IMR-90 (cell line): Measurements from ENCODE around the gene MGA. TPM values are rescaled to one million over a fixed set of nuclear protein-coding genes. Genes with fewer than 3 reads are reported as not detected.
A peak's percentile ranks its signal among the peaks of the same experiment; 100 is the strongest.

Experiments used
- ATAC-seq: fragments of 200-7000 bp; cut with Tn5 transposase; 2 replicates; pipeline ENCODE4 v1.9.1; 2020; ENCODE audit warnings: low read depth, mild to moderate bottlenecking, moderate library complexity
- BruUV-seq: library from RNA; stranded (reverse); fragments of 400-500 nt; replicated peaks from 2 replicates; lab custom pipeline; 2021; lab: Mats Ljungman, UMichigan
- CTCF ChIA-PET: fragments of 300-600 bp; formaldehyde crosslinking; extraction: SDS; loops from one replicate; lab custom pipeline; 2021; ENCODE audit warnings: antibody characterized with exemption; lab: Yijun Ruan, JAX
- POLR2A ChIA-PET: fragments of 300-600 bp; sonication (Branson Sonifier 250); formaldehyde crosslinking; loops from one replicate; lab custom pipeline; 2022; ENCODE audit warnings: antibody characterized with exemption; ENCODE audit not compliant: unreplicated experiment; lab: Charles Lee
- DNase-seq: peaks from one replicate; pipeline ENCODE4 v3.0.0; 2013
- H2AFZ ChIP-seq: replicated peaks from 2 replicates; pipeline ENCODE3; 2013; ENCODE audit warnings: low read length, mild to moderate bottlenecking; ENCODE audit not compliant: poor library complexity
- H2AK5ac ChIP-seq: 2 replicates; pipeline ENCODE4 v1.6.1; 2013; ENCODE audit warnings: low read depth, low read length, inconsistent platforms
- H2AK9ac ChIP-seq: replicated peaks from 2 replicates; pipeline ENCODE3; 2013; ENCODE audit warnings: mild to moderate bottlenecking, low read depth, low read length, moderate library complexity; ENCODE audit not compliant: poor library complexity
- H2BK120ac ChIP-seq: 2 replicates; pipeline ENCODE4 v1.6.1; 2013; ENCODE audit warnings: low read depth, low read length, inconsistent platforms
- H2BK15ac ChIP-seq: 3 replicates; pipeline ENCODE4 v1.6.1; 2013; ENCODE audit warnings: low read depth, low read length, inconsistent platforms
- H2BK20ac ChIP-seq: 2 replicates; pipeline ENCODE4 v1.6.1; 2013; ENCODE audit warnings: low read depth, mild to moderate bottlenecking, inconsistent platforms, low read length, moderate library complexity
- H2BK5ac ChIP-seq: 2 replicates; pipeline ENCODE4 v1.6.1; 2013; ENCODE audit warnings: mild to moderate bottlenecking, low read depth, low read length, inconsistent platforms; ENCODE audit not compliant: poor library complexity, severe bottlenecking
- H3K14ac ChIP-seq: replicated peaks from 2 replicates; pipeline ENCODE4 v1.6.1; 2013; ENCODE audit warnings: low read depth, low read length, inconsistent platforms
- H3K18ac ChIP-seq: 2 replicates; pipeline ENCODE4 v1.6.1; 2013; ENCODE audit warnings: low read depth, low read length, control low read depth
- H3K23ac ChIP-seq: 2 replicates; pipeline ENCODE4 v1.6.1; 2013; ENCODE audit warnings: low read depth, low read length, inconsistent platforms
- H3K27ac ChIP-seq: 2 replicates; pipeline ENCODE4 v1.5.1; 2013; ENCODE audit warnings: mild to moderate bottlenecking, control low read depth, low read length; ENCODE audit not compliant: insufficient read depth
- H3K27me3 ChIP-seq: 2 replicates; pipeline ENCODE4 v1.6.1; 2013; ENCODE audit warnings: low read length; ENCODE audit not compliant: control insufficient read depth, insufficient read depth
- H3K36me3 ChIP-seq: 2 replicates; pipeline ENCODE4 v1.6.1; 2013; ENCODE audit warnings: low read length, mixed read lengths; ENCODE audit not compliant: control insufficient read depth, insufficient read depth
- H3K4ac ChIP-seq: 2 replicates; pipeline ENCODE4 v1.6.1; 2013; ENCODE audit warnings: low read depth, low read length, inconsistent platforms
- H3K4me1 ChIP-seq: 2 replicates; pipeline ENCODE4 v1.6.1; 2013; ENCODE audit warnings: low read length, mixed read lengths; ENCODE audit not compliant: control insufficient read depth, insufficient read depth
- H3K4me2 ChIP-seq: 2 replicates; pipeline ENCODE4 v1.6.1; 2013; ENCODE audit warnings: low read depth, mild to moderate bottlenecking, control low read depth, low read length, moderate library complexity
- H3K4me3 ChIP-seq: 2 replicates; pipeline ENCODE4 v1.5.1; 2013; ENCODE audit warnings: low read depth, mild to moderate bottlenecking, control low read depth, low read length, moderate library complexity; ENCODE audit not compliant: insufficient read depth
- H3K56ac ChIP-seq: 2 replicates; pipeline ENCODE4 v1.6.1; 2013; ENCODE audit warnings: low read length, inconsistent platforms; ENCODE audit not compliant: insufficient read depth; ENCODE audit errors: extremely low read depth
- H3K79me1 ChIP-seq, 2 experiments: 2 replicates each; pipeline ENCODE4 v1.6.1; 2013; ENCODE audit warnings: low read length in 2 of 2, inconsistent platforms in 1 of 2, low read depth in 1 of 2
- H3K9ac ChIP-seq: 2 replicates; pipeline ENCODE4 v1.6.1; 2013; ENCODE audit warnings: low read depth, low read length, control low read depth
- H3K9me1 ChIP-seq: 2 replicates; pipeline ENCODE4 v1.6.1; 2013; ENCODE audit warnings: low read length, inconsistent platforms; ENCODE audit not compliant: insufficient read depth
- H3K9me3 ChIP-seq: 2 replicates; pipeline ENCODE4 v1.6.1; 2013; ENCODE audit warnings: low read length; ENCODE audit not compliant: control insufficient read depth, insufficient read depth
- H4K20me1 ChIP-seq: 2 replicates; pipeline ENCODE4 v1.6.1; 2013; ENCODE audit warnings: low read length, inconsistent platforms; ENCODE audit not compliant: insufficient read depth
- H4K5ac ChIP-seq: 2 replicates; pipeline ENCODE4 v1.6.1; 2013; ENCODE audit warnings: mild to moderate bottlenecking, low read depth, low read length, control low read depth
- H4K8ac ChIP-seq, 2 experiments: 2 replicates each; pipeline ENCODE4 v1.6.1; 2013; ENCODE audit warnings: low read depth in 2 of 2, low read length in 2 of 2, control low read depth in 1 of 2, inconsistent platforms in 1 of 2
- H4K91ac ChIP-seq: 2 replicates; pipeline ENCODE4 v1.6.1; 2013; ENCODE audit warnings: low read depth, low read length, inconsistent platforms; ENCODE audit not compliant: insufficient read depth
- CHD1 ChIP-seq: IDR thresholded peaks from 2 replicates; pipeline ENCODE4 v1.6.1; 2012; ENCODE audit warnings: low read depth, low read length, improper control_type of control experiment
- WGBS, 2 experiments: methylation state at CpG; one replicate each; pipeline versions ENCODE4 v1.1.5 to v1.1.7; 2013; ENCODE audit warnings: missing lambda C conversion rate in 2 of 2; ENCODE audit not compliant: insufficient read length in 1 of 2; ENCODE audit errors: extremely low coverage in 2 of 2; 5-methylcytosine and 5-hydroxymethylcytosine counted together
- dilution Hi-C: fragments of 300-500 bp; cut with HindIII; formaldehyde crosslinking; loops from one replicate; pipeline ENCODE4 v1.14.3; 2018; ENCODE audit warnings: low sequenced_read_pairs; ENCODE audit not compliant: unreplicated experiment
- in situ Hi-C: fragments of 300-500 bp; cut with MboI; formaldehyde crosslinking; loops from 3 replicates; pipeline ENCODE4 v1.14.3; 2019; ENCODE audit warnings: low sequenced_read_pairs, inconsistent platforms, mixed read lengths
- intact Hi-C: fragments of 100-400 bp; cut with micrococcal nuclease; formaldehyde crosslinking; loops from 2 replicates; pipeline ENCODE4 v1.10.0; 2022
- polyA plus RNA-seq, 3 experiments: library from polyadenylated mRNA; depleted of rRNA; stranded (reverse); fragments of >200 nt; gene quantifications; 2 replicates each; pipeline ENCODE4 v1.2.3, GENCODE V29; 2012; ENCODE audit warnings: low replicate concordance in 1 of 3
- total RNA-seq: library from RNA; depleted of rRNA; stranded (reverse); fragments of >200 nt; gene quantifications from 2 replicates; pipeline ENCODE4 v1.2.3, GENCODE V29; 2012

MGA gene
- total and polyA plus RNA-seq, 2 of the 4 experiments (the other 2 are of a cell fraction): 3.2 to 38.0 TPM

- H3K9ac ChIP-seq: no peak overlapping the region
- peak overlapping the region in 1 of 2 experiments; percentile 33; a peak in 1 of 4 replicates for H4K8ac ChIP-seq
- peak overlapping the region; percentile 12; the same call in 1 of the 2 replicates for H3K4ac ChIP-seq
- no peak overlapping the region for H2BK20ac ChIP-seq
- DNase-seq: peak; percentile 43
- H3K27me3 ChIP-seq: no peaks in the 10 kb centered on the region
- H3K4me1 ChIP-seq: peaks cover 16% of the 10 kb centered on the region
- no CpG with 5 or more reads among the region's 1 CpG for WGBS, 2 experiments
- no peak for TF ChIP-seq CHD1
- no peak overlapping the region for H2AK5ac ChIP-seq
- no peak overlapping the region for H2BK5ac ChIP-seq
- ChIA-PET CTCF (interaction anchor here (0.9 kb wide), 1 partner anchor 32 kb away, joined by 3 read pairs; no protein-coding TSS in a partner anchor), POLR2A (no interaction called here)
- peaks cover 36 to 81% of the 10 kb centered on the region in 2 experiments for H3K79me1 ChIP-seq
- H4K5ac ChIP-seq: no peak overlapping the region
- H2BK15ac ChIP-seq: peak overlapping the region; percentile 62; the same call in 1 of the 3 replicates
- H4K91ac ChIP-seq: no peak overlapping the region
- H3K27ac ChIP-seq: no peak overlapping the region
- H3K4me2 ChIP-seq: no peak overlapping the region
- no peak overlapping the region for H3K56ac ChIP-seq
- intact Hi-C loops (loop anchor here (10.0 kb wide), 1 partner anchor 174 kb away; no protein-coding TSS in a partner anchor), in situ Hi-C loops (no loop called here), dilution Hi-C loops (no loop called here)
- peak overlapping the region; percentile 46; the same call in 1 of the 2 replicates for H3K23ac ChIP-seq
- no peaks in the 10 kb centered on the region for H3K36me3 ChIP-seq
- no peaks in the 10 kb centered on the region for H3K9me3 ChIP-seq
- H3K14ac ChIP-seq: no peak overlapping the region; the same call in 1 of the 2 replicates
- no peak overlapping the region for H3K4me3 ChIP-seq
- peak overlapping the region; percentile 40; the same call in 1 of the 2 replicates for H2BK120ac ChIP-seq
- no peak for ATAC-seq
- no peak overlapping the region for H2AFZ ChIP-seq
- H3K9me1 ChIP-seq: peaks cover 16% of the 10 kb centered on the region
- no TSS peak for BruUV-seq
- H4K20me1 ChIP-seq: peaks cover 37% of the 10 kb centered on the region
- H3K18ac ChIP-seq: no peak overlapping the region; the same call in 1 of the 2 replicates
- no peak overlapping the region for H2AK9ac ChIP-seq
Measured at GRCh38 chr15:41778521-41778920, 118.3 kb downstream of the MGA start.
